Measurements from ENCODE around the gene S1PR4.

S1PR4 gene

GRCh38 chr19:3178377-3178972 lies at the start of gene S1PR4:
TSS of gene S1PR4 (plus strand) at chr19:3178769. CDS start at chr19:3178793, 24 bp downstream.
- DNase-seq (ENCODE audit: low spot score), result peak; percentile 82

- DNase-seq (ENCODE audit: low spot score), result peak; percentile 48
These were observed 49.5 kb upstream of the S1PR4 start for GRCh38 chr19:3129112-3129511.

- peak; percentile 11 for DNase-seq (ENCODE audit: low spot score)
These were observed 47.4 kb upstream of the S1PR4 start for GRCh38 chr19:3131168-3131567.

GRCh38 chr19:3132971-3133792 lies 45.4 kb upstream of the S1PR4 start:
- peak; percentile 77 for DNase-seq (ENCODE audit: low spot score)

GRCh38 chr19:3133793-3134116 lies 44.8 kb upstream of the S1PR4 start:
- DNase-seq (ENCODE audit: low spot score), result no peak

GRCh38 chr19:3135961-3136683 lies 42.4 kb upstream of the S1PR4 start, which contains the start of gene GNA15:
TSS of gene GNA15 (plus strand) at chr19:3136033. CDS start at chr19:3136451, 418 bp downstream.
- DNase-seq (ENCODE audit: low spot score), result peak; percentile 26

- DNase-seq (ENCODE audit: low spot score), result no peak
These were observed 41.9 kb upstream of the S1PR4 start for GRCh38 chr19:3136684-3137055.

- DNase-seq (ENCODE audit: low spot score), result no peak
These were observed 41.5 kb upstream of the S1PR4 start for GRCh38 chr19:3137119-3137518.

GRCh38 chr19:3138268-3138667 lies 40.3 kb upstream of the S1PR4 start:
- DNase-seq (ENCODE audit: low spot score), result no peak

GRCh38 chr19:3140667-3141038 lies 37.9 kb upstream of the S1PR4 start:
- DNase-seq (ENCODE audit: low spot score), result no peak

GRCh38 chr19:3142292-3142670 lies 36.3 kb upstream of the S1PR4 start:
- peak; percentile 54 for DNase-seq (ENCODE audit: low spot score)

- no peak for DNase-seq (ENCODE audit: low spot score)
These were observed 35.7 kb upstream of the S1PR4 start for GRCh38 chr19:3142781-3143337.

- no peak for DNase-seq (ENCODE audit: low spot score)
These were observed 32.5 kb upstream of the S1PR4 start for GRCh38 chr19:3145909-3146676.

- peak; percentile 59 for DNase-seq (ENCODE audit: low spot score)
These were observed 31.9 kb upstream of the S1PR4 start for GRCh38 chr19:3146677-3147100.

GRCh38 chr19:3148503-3148902 lies 30.1 kb upstream of the S1PR4 start:
- no peak for DNase-seq (ENCODE audit: low spot score)

- DNase-seq (ENCODE audit: low spot score), result no peak
These were observed 29.5 kb upstream of the S1PR4 start for GRCh38 chr19:3149089-3149488.

- DNase-seq (ENCODE audit: low spot score), result no peak
These were observed 28.8 kb upstream of the S1PR4 start for GRCh38 chr19:3149526-3150505.

GRCh38 chr19:3150739-3151329 lies 27.7 kb upstream of the S1PR4 start:
- no peak for DNase-seq (ENCODE audit: low spot score)

GRCh38 chr19:3151563-3152418 lies 26.8 kb upstream of the S1PR4 start:
- DNase-seq (ENCODE audit: low spot score), result no peak
